K562 (cell line): ENCODE measurements around the gene PODN. TPM values are rescaled to one million over a fixed set of nuclear protein-coding genes. Genes with fewer than 3 reads are reported as not detected.

Source experiments
- ATAC-seq: fragments of 200-7000 bp; cut with Tn5 transposase; 3 replicates; pipeline ENCODE4 v1.9.1; 2020; ENCODE audit warnings: moderate library complexity
- BruUV-seq: library from RNA; stranded (reverse); fragments of 400-500 nt; replicated peaks from 2 replicates; lab custom pipeline; 2021; lab: Mats Ljungman, UMichigan
- CTCF ChIA-PET: fragments of 300-600 bp; formaldehyde crosslinking; extraction: SDS; loops from one replicate; lab custom pipeline; 2021; ENCODE audit warnings: low intra/inter-chr PET ratio; lab: Yijun Ruan, JAX
- POLR2A ChIA-PET: fragments of 300-600, 350-650 bp; sonication (Branson Sonifier 250); formaldehyde crosslinking; extraction: SDS; loops from one replicate; lab custom pipeline; 2021; ENCODE audit warnings: antibody characterized with exemption, inconsistent platforms; lab: Yijun Ruan, JAX
- DNase-seq, 4 experiments: peaks; one replicate each; pipeline versions ENCODE4 v3.0.0 to v3.0.0-alpha.2; 2011 to 2018; ENCODE audit warnings: low spot score in 3 of 4, mixed read lengths in 3 of 4; ENCODE audit errors: extremely low read depth in 1 of 4
- FAIRE-seq: peaks from 2 replicates; lab custom pipeline; 2011; peaks lifted over from hg19 to GRCh38; lab: Jason Lieb, UNC
- H2AFZ ChIP-seq: 2 replicates; pipeline ENCODE4 v1.6.0; 2011; ENCODE audit warnings: low read depth, low read length, control low read depth, inconsistent platforms
- H3K27ac ChIP-seq: fragments of 200-600 bp; 3 replicates; pipeline ENCODE4 v1.8.0; 2011; ENCODE audit warnings: low read depth, mild to moderate bottlenecking, control low read depth, inconsistent platforms, low read length, moderate library complexity, mixed read lengths; ENCODE audit errors: extremely low read depth
- H3K27me3 ChIP-seq, 2 experiments: fragments of 300-600 bp in 1 of 2; 2 replicates in 1 of 2; 3 replicates in 1 of 2; pipeline versions ENCODE4 v1.6.0 to v1.8.0; 2011; ENCODE audit warnings: inconsistent platforms in 2 of 2, low read length in 2 of 2, mild to moderate bottlenecking in 1 of 2, mixed read lengths in 1 of 2, moderate library complexity in 1 of 2; ENCODE audit not compliant: control insufficient read depth in 2 of 2, insufficient read depth in 2 of 2
- H3K36me3 ChIP-seq: fragments of 300-600 bp; 3 replicates; pipeline ENCODE4 v1.8.0; 2011; ENCODE audit warnings: mild to moderate bottlenecking, low read length, inconsistent platforms; ENCODE audit not compliant: control insufficient read depth, insufficient read depth
- H3K4me1 ChIP-seq, 2 experiments: fragments of 200-600 bp in 1 of 2; replicated peaks in 1 of 2; 2 replicates in 1 of 2; 3 replicates in 1 of 2; pipeline versions ENCODE4 v1.5.1 to v1.8.0; 2011; ENCODE audit warnings: inconsistent platforms in 2 of 2, low read length in 2 of 2, mild to moderate bottlenecking in 1 of 2, mixed read lengths in 1 of 2, moderate library complexity in 1 of 2; ENCODE audit not compliant: control insufficient read depth in 2 of 2, insufficient read depth in 2 of 2
- H3K4me2 ChIP-seq: 2 replicates; pipeline ENCODE4 v1.6.1; 2011; ENCODE audit warnings: low read length, control low read depth, inconsistent platforms, mixed read lengths; ENCODE audit not compliant: insufficient read depth
- H3K4me3 ChIP-seq: fragments of 200-600 bp; sonication (generic), shearing (Covaris generic); 2 replicates; pipeline ENCODE4 v1.5.1; 2016; ENCODE audit warnings: control low read depth, inconsistent platforms
- H3K79me2 ChIP-seq: fragments of 200-600 bp; 3 replicates; pipeline ENCODE4 v1.8.0; 2011; ENCODE audit warnings: low read length, inconsistent platforms; ENCODE audit not compliant: control insufficient read depth, insufficient read depth
- H3K9ac ChIP-seq, 2 experiments: 2 replicates each; pipeline versions ENCODE4 v1.6.0 to v1.6.1; 2011; ENCODE audit warnings: low read depth in 2 of 2, low read length in 2 of 2, control low read depth in 1 of 2, inconsistent platforms in 1 of 2, mild to moderate bottlenecking in 1 of 2, mixed read lengths in 1 of 2; ENCODE audit not compliant: insufficient read depth in 1 of 2
- H3K9me1 ChIP-seq: one replicate; pipeline ENCODE4 v1.6.0; 2011; ENCODE audit warnings: inconsistent platforms, mild to moderate bottlenecking, low read length, moderate library complexity; ENCODE audit not compliant: control insufficient read depth, insufficient read depth
- H3K9me3 ChIP-seq: replicated peaks from 2 replicates; pipeline ENCODE4 v1.5.1; 2011; ENCODE audit warnings: low read depth, low read length, inconsistent platforms; ENCODE audit not compliant: control insufficient read depth, insufficient read depth
- H4K20me1 ChIP-seq: replicated peaks from 2 replicates; pipeline ENCODE4 v1.6.1; 2011; ENCODE audit warnings: low read length, inconsistent platforms, mixed read lengths; ENCODE audit not compliant: control insufficient read depth, insufficient read depth
- TAF9B ChIP-seq: fragments of 450-650 bp; IDR thresholded peaks from 2 replicates; pipeline ENCODE4 v1.6.1; 2018; ENCODE audit warnings: mild to moderate bottlenecking; ENCODE audit not compliant: partially characterized antibody
- ZBTB33 ChIP-seq: sonication (generic); formaldehyde crosslinking; IDR thresholded peaks from 2 replicates; pipeline ENCODE4 v1.8.1; 2023; ENCODE audit warnings: mild to moderate bottlenecking, missing genetic modification reagents
- WGBS: fragments of 100-300 bp; shearing (Covaris generic); methylation state at CpG from one replicate; pipeline ENCODE4 v1.1.6; 2016; ENCODE audit warnings: low coverage, mixed read lengths; ENCODE audit not compliant: insufficient coverage; ENCODE audit errors: missing lambda C conversion rate; 5-methylcytosine and 5-hydroxymethylcytosine counted together
- in situ Hi-C: fragments of 300-500 bp; cut with MboI; formaldehyde crosslinking; loops from 4 replicates; pipeline ENCODE4 v1.15.0; 2018; ENCODE audit warnings: inconsistent platforms, mixed read lengths
- intact Hi-C: fragments of 100-400 bp; cut with micrococcal nuclease; formaldehyde crosslinking; loops from 2 replicates; pipeline ENCODE4 v1.14.2; 2022
- polyA plus RNA-seq, 8 experiments: library from polyadenylated mRNA; depleted of rRNA in 4 of 8; stranded (reverse) in 5 of 8; unstranded in 3 of 8; fragments of >200 nt; fragmentation: Nextera tagmentation in 2 of 8; fragmentation: Illumina TruSeq in 1 of 8; extraction: Ambion mirVana in 2 of 8; extraction: Trizol in 1 of 8; gene quantifications; 2 replicates each; pipeline versions ENCODE4 v1.2.1 to v1.2.3, GENCODE V29; 2011 to 2014; ENCODE audit warnings: inconsistent platforms in 1 of 8, missing spikeins in 1 of 8
- total RNA-seq, 7 experiments: library from RNA; depleted of rRNA in 6 of 7; stranded (reverse); fragments of >200 nt in 6 of 7; fragmentation: Illumina TruSeq in 2 of 7; extraction: Trizol in 2 of 7; gene quantifications; 2 replicates each; pipeline versions ENCODE4 v1.2.1 to v1.2.3, GENCODE V29; 2011 to 2021; ENCODE audit warnings: low replicate concordance in 1 of 7

The PODN gene
- total and polyA plus RNA-seq, 9 of the 15 experiments (the other 6 are each of a cell fraction or from before 2014, with no cell fraction given) = not detected

DNA sequence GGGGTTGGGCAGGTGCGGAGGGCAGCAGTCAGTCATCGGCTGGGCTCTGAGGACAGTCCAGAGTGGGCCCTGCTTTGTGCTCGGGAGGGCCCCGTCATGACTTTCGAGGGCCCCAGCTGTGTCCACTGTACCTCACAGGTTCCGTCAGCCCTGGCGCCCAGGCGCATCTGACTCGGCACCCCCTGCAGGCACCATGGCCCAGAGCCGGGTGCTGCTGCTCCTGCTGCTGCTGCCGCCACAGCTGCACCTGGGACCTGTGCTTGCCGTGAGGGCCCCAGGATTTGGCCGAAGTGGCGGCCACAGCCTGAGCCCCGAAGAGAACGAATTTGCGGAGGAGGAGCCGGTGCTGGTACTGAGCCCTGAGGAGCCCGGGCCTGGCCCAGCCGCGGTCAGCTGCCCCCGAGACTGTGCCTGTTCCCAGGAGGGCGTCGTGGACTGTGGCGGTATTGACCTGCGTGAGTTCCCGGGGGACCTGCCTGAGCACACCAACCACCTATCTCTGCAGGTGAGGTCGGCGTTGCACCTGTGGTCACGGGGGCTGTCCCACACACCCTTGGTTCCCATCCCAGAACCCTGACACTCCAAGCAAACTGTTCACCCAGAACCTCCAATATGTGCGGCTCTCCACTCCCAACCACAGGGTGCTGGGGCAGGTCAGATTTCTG lies 7.8 kb downstream of the PODN start:
- TF ChIP-seq TAF9B (no peak), ZBTB33 (CRISPR knock-in tag) (0 out of 2 replicates have a peak, but pooled peaks have one; percentile 26)
- TF ChIP-seq, all 486 proteins: peak for 1
- Histone ChIP-seq H3K4me3 (no peak overlapping the region), H3K9me3 (no peaks in the 10 kb centered on the region), H3K9ac (no peak overlapping the region), H3K27ac (no peak overlapping the region), H3K9me1 (no peaks in the 10 kb centered on the region), H3K79me2 (no peaks in the 10 kb centered on the region), H3K4me1 (peaks cover 0 to 19% of the 10 kb centered on the region in 2 experiments; a peak in 2 of 5 replicates), H3K36me3 (no peaks in the 10 kb centered on the region), H3K4me2 (no peak overlapping the region), H3K27me3 (peaks cover 14 to 33% of the 10 kb centered on the region in 2 experiments; a peak in 4 of 5 replicates), H2AFZ (no peak overlapping the region), H4K20me1 (no peaks in the 10 kb centered on the region)
- POLR2A ChIA-PET = interaction anchor here (1.1 kb wide), 1 partner anchor 10 kb away, joined by 6 read pairs; no protein-coding TSS in a partner anchor
- in situ Hi-C loops = no loop called here
- ATAC-seq (no peak), DNase-seq (no peak), FAIRE-seq (no peak)
- CTCF ChIA-PET = no interaction called here
- no TSS peak for BruUV-seq
- WGBS = 22% methylated on average over 30 of the region's 31 CpGs
- intact Hi-C loops = loop anchor here (10.0 kb wide), 1 partner anchor 165 kb away; no protein-coding TSS in a partner anchor
